PC-9 (cell line): ENCODE results near the gene ANO7. TPM values are rescaled to one million over a fixed set of nuclear protein-coding genes. Genes with fewer than 3 reads are reported as not detected.

ENCODE experiments used
- BruUV-seq: library from RNA; stranded (reverse); fragments of 400-500 nt; replicated peaks from 2 replicates; lab custom pipeline; 2021; lab: Mats Ljungman, UMichigan
- CTCF ChIA-PET: fragments of 300-600 bp; sonication (Branson Sonifier 250); formaldehyde crosslinking; loops from one replicate; lab custom pipeline; 2022; ENCODE audit warnings: antibody characterized with exemption; lab: Charles Lee
- POLR2A ChIA-PET: fragments of 300-600 bp; sonication (Branson Sonifier 250); formaldehyde crosslinking; loops from one replicate; lab custom pipeline; 2022; ENCODE audit warnings: antibody characterized with exemption; ENCODE audit not compliant: unreplicated experiment; lab: Charles Lee
- DNase-seq, 2 experiments: peaks; one replicate each; pipeline versions ENCODE4 v3.0.0 to v3.0.0-alpha.2; 2015 to 2022; ENCODE audit warnings: mixed read lengths in 1 of 2
- H2AFZ ChIP-seq: fragments of 200-600 bp; sonication (generic); 2 replicates; pipeline ENCODE4 v1.8.1; 2017; ENCODE audit warnings: antibody characterized with exemption
- H3F3A ChIP-seq: fragments of 200-600 bp; sonication (generic); 2 replicates; pipeline ENCODE4 v1.8.1; 2017; ENCODE audit warnings: antibody characterized with exemption, mild to moderate bottlenecking, low read depth; ENCODE audit not compliant: insufficient read depth
- H3K27ac ChIP-seq: fragments of 200-600 bp; sonication (generic); 2 replicates; pipeline ENCODE4 v1.6.1; 2016; ENCODE audit warnings: mixed run types
- H3K27me3 ChIP-seq: fragments of 200-600 bp; sonication (generic); 2 replicates; pipeline ENCODE4 v1.6.1; 2016; ENCODE audit warnings: low read depth, mixed run types; ENCODE audit not compliant: insufficient read depth
- H3K36me3 ChIP-seq: fragments of 200-600 bp; sonication (generic); 2 replicates; pipeline ENCODE4 v1.6.1; 2016; ENCODE audit warnings: low read depth, mixed run types
- H3K4me1 ChIP-seq: fragments of 200-600 bp; sonication (generic); replicated peaks from 2 replicates; pipeline ENCODE4 v1.6.1; 2016; ENCODE audit warnings: mixed run types; ENCODE audit not compliant: insufficient read depth
- H3K4me2 ChIP-seq: fragments of 200-600 bp; sonication (generic); 2 replicates; pipeline ENCODE4 v1.6.1; 2017; ENCODE audit warnings: mixed run types
- H3K4me3 ChIP-seq: fragments of 200-600 bp; sonication (generic); 2 replicates; pipeline ENCODE4 v1.6.1; 2016; ENCODE audit warnings: mixed run types
- H3K79me2 ChIP-seq: fragments of 200-600 bp; sonication (generic); 2 replicates; pipeline ENCODE4 v1.6.1; 2017; ENCODE audit warnings: low read depth, mixed run types
- H3K9me2 ChIP-seq: fragments of 200-600 bp; sonication (generic); 2 replicates; pipeline ENCODE4 v1.8.1; 2017; ENCODE audit warnings: mild to moderate bottlenecking; ENCODE audit not compliant: insufficient read depth
- H3K9me3 ChIP-seq: fragments of 200-600 bp; sonication (generic); 2 replicates; pipeline ENCODE4 v1.8.1; 2016; ENCODE audit warnings: low read depth; ENCODE audit not compliant: insufficient read depth
- H4K20me1 ChIP-seq: fragments of 200-600 bp; sonication (generic); 2 replicates; pipeline ENCODE4 v1.8.1; 2017; ENCODE audit not compliant: insufficient read depth
- CTCF ChIP-seq: fragments of 200-600 bp; sonication (generic); conservative IDR thresholded peaks from 2 replicates; pipeline ENCODE4 v1.6.1; 2017; ENCODE audit warnings: mixed run types, antibody characterized with exemption, mild to moderate bottlenecking, moderate library complexity
- EZH2 ChIP-seq: fragments of 200-600 bp; sonication (generic); IDR thresholded peaks from 2 replicates; pipeline ENCODE4 v1.8.0; 2017; ENCODE audit warnings: antibody characterized with exemption, low read depth
- intact Hi-C: fragments of 100-400 bp; cut with micrococcal nuclease; formaldehyde crosslinking; loops from one replicate; pipeline ENCODE4 v1.10.0; 2022; ENCODE audit not compliant: unreplicated experiment
- total RNA-seq: library from RNA; stranded (reverse); gene quantifications from 2 replicates; pipeline ENCODE4 v1.2.3, GENCODE V29; 2021

Gene ANO7
- total RNA-seq, 1 experiment from 2014 or later, result 6.5 TPM

- no peak overlapping the region for H3K27ac ChIP-seq
- no peak overlapping the region for H2AFZ ChIP-seq
- BruUV-seq, result no TSS peak
- H3K27me3 ChIP-seq, result no peaks in the 10 kb centered on the region
- POLR2A ChIA-PET, result interaction anchor here (0.5 kb wide), 1 partner anchor 9 kb away, joined by 4 read pairs; no protein-coding TSS in a partner anchor
- DNase-seq, result no peak
- H3K4me3 ChIP-seq, result no peak overlapping the region
- no peak overlapping the region for H3K4me2 ChIP-seq
- peaks cover 23% of the 10 kb centered on the region; the same call in 1 of the 2 replicates for H3F3A ChIP-seq
- H3K4me1 ChIP-seq, result no peaks in the 10 kb centered on the region
- no peaks in the 10 kb centered on the region for H3K9me3 ChIP-seq
- intact Hi-C loops, result loop anchor here (10.0 kb wide), 1 partner anchor 76 kb away; no protein-coding TSS in a partner anchor
- peaks cover 67% of the 10 kb centered on the region for H4K20me1 ChIP-seq
- H3K36me3 ChIP-seq, result peaks cover 70% of the 10 kb centered on the region
- CTCF ChIA-PET, result interaction anchor here (0.6 kb wide), 1 partner anchor 410 kb away, joined by 4 read pairs; no protein-coding TSS in a partner anchor
- TF ChIP-seq CTCF (no peak), EZH2 (no peak)
- H3K9me2 ChIP-seq, result no peaks in the 10 kb centered on the region
- peaks cover 21% of the 10 kb centered on the region for H3K79me2 ChIP-seq
Observed at GRCh38 chr2:241258505-241259280, 70.2 kb downstream of the ANO7 start.

DNA sequence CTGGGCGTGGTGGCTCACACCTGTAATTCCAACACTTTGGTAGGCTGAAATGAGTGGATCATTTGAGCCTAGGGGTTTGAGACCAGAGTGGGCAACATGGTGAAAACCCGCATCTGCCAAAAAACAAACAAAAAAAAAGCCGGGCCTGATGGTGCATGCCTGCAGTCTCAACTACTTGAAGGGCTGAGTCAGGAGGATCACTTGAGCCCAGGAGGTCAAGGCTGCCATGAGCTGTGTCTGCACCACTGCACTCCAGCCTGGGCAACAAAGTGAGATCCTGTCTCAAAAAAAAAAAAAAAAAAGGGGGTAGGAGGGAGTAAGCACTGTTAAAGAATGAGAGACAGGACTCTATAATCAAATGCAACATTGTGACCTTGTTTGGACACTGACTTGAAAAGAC is 72.4 kb downstream of the ANO7 start:
- no TSS peak for BruUV-seq
- no peak overlapping the region for H3K4me3 ChIP-seq
- peaks cover 22% of the 10 kb centered on the region for H3K79me2 ChIP-seq

More for the DNA sequence above, 72.4 kb downstream of the ANO7 start:
- H3F3A ChIP-seq, result peaks cover 23% of the 10 kb centered on the region; the same call in 1 of the 2 replicates
- H4K20me1 ChIP-seq, result peaks cover 71% of the 10 kb centered on the region
- DNase-seq, result no peak
- no peak overlapping the region for H3K4me2 ChIP-seq
- no peaks in the 10 kb centered on the region for H3K9me2 ChIP-seq
- no peaks in the 10 kb centered on the region for H3K4me1 ChIP-seq
- H2AFZ ChIP-seq, result no peak overlapping the region
- H3K27ac ChIP-seq, result no peak overlapping the region
- H3K9me3 ChIP-seq, result no peaks in the 10 kb centered on the region
- TF ChIP-seq CTCF (no peak), EZH2 (no peak)
- POLR2A ChIA-PET, result no interaction called here
- peaks cover 70% of the 10 kb centered on the region for H3K36me3 ChIP-seq
- no peaks in the 10 kb centered on the region for H3K27me3 ChIP-seq
- intact Hi-C loops, result no loop called here
- CTCF ChIA-PET, result interaction anchor here (0.6 kb wide), 1 partner anchor 319 kb away, joined by 7 read pairs; no protein-coding TSS in a partner anchor
